ENCODE measurements around the gene FLOT1.
"Not testable (repeated sequence)": the region's sequence is repeated elsewhere in the genome, so short reads cannot be mapped to it uniquely, and the experiment has no call there.

Gene FLOT1

GRCh38 chr6:30723159-30723842 lies 19.2 kb downstream of the FLOT1 start:
- not testable (repeated sequence) for DNase-seq (ENCODE audit: low read depth in 3 of 3)

DNA sequence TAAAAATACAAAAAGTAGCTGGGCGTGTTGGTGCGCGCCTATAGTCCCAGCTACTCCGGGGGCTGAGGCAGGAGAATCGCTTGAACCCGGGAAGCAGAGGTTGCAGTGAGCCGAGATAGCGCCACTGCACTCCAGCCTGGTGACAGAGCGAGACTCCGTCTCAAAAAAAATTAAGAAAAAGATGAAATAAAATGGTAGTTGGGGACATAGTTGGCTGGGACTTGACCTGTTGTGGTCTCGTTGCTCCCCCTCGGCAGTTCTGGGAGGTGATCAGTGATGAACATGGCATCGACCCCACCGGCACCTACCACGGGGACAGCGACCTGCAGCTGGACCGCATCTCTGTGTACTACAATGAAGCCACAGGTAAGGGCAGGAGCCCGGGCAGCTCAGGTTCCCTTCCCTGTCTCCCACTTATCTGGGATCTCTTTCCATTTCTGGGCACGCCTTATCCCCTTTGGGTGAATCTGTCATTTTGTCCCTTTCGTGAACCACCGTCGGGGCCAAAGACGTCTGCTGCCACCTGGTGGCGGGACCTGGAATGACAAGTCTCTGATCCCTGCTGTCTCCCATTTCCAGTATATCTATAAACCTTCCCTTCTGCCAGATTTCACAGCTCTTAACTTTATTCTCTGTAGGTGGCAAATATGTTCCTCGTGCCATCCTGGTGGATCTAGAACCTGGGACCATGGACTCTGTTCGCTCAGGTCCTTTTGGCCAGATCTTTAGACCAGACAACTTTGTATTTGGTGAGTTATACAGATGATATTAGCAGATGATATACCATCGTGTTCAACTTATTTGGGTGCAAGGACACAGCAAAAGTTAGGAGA lies 20.0 kb downstream of the FLOT1 start:
- DNase-seq (ENCODE audit: low read depth in 3 of 3), result peak; percentile 74 to 78 (median 77)

DNA sequence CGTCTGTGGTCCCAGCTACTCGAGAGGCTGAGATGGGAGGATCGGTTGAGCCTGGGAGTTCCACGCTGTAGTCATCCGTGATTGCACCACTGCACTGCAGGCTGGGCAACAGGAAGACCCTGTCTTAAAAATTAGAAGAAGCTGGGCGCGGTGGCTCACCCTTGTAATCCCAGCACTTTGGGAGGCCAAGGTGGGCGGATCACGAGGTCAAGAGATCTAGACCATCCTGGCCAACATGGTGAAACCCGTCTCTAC lies 20.5 kb downstream of the FLOT1 start:
- DNase-seq (ENCODE audit: low read depth in 3 of 3), result not testable (repeated sequence)

- DNase-seq (ENCODE audit: low read depth in 3 of 3), result peak; percentile 94 to 97 (median 95)
Measured at GRCh38 chr6:30721198-30722024, 21.1 kb downstream of the FLOT1 start.

DNA sequence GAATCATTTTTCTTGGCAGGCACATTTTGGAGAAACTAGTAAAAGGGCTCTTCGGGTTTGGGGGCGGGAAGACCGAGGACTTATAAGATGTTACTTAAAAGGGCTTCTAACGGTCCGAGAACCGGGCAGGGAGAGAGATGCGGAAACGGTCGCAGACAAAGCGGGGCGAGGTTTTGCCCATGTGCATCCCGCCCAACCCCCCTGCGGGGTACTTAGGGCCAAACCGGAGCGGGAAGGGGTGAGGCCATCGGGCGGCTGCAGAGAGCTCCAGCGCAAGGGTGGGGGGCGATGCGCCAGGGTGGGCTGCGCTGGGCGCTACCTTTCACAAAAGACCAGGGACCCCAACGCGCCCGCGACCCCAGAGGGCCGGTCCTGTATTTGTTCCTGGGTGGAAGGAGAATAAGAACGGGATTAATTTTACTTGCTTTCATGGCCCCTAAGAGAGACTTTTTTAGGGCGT lies 21.7 kb downstream of the FLOT1 start:
- peak in 2 of 3 experiments; percentile 48 to 55 for DNase-seq (ENCODE audit: low read depth in 3 of 3)

GRCh38 chr6:30719791-30720737 lies 22.4 kb downstream of the FLOT1 start, which contains the start of gene TUBB:
Gene TUBB (plus strand): TSS chr6:30720352. CDS start chr6:30720507, 155 bp downstream.
- peak; percentile 84 to 90 (median 84) for DNase-seq (ENCODE audit: low read depth in 3 of 3)

DNA sequence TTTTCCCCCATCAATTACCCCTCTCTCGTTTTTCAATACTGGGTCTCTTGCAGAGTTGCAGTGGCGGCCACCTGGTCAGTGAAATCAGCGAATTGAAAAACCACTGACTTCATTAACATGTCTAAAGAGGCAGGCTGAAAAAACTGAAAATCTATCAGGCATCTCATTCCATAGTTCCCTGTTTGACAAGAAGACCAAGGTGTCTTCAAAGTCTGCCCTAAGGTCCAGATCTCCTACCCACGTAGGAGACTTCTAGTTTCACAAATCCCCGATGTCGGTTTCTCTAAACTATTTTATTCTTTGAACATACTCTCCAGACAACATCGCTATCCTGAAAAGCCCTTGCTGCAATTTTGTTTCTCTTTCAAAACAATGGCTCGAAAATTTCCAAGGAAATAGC lies 23.1 kb downstream of the FLOT1 start:
- DNase-seq (ENCODE audit: low read depth in 3 of 3), result no peak

GRCh38 chr6:30717845-30718720 lies 24.4 kb downstream of the FLOT1 start:
- not testable (repeated sequence) for DNase-seq (ENCODE audit: low read depth in 3 of 3)

DNA sequence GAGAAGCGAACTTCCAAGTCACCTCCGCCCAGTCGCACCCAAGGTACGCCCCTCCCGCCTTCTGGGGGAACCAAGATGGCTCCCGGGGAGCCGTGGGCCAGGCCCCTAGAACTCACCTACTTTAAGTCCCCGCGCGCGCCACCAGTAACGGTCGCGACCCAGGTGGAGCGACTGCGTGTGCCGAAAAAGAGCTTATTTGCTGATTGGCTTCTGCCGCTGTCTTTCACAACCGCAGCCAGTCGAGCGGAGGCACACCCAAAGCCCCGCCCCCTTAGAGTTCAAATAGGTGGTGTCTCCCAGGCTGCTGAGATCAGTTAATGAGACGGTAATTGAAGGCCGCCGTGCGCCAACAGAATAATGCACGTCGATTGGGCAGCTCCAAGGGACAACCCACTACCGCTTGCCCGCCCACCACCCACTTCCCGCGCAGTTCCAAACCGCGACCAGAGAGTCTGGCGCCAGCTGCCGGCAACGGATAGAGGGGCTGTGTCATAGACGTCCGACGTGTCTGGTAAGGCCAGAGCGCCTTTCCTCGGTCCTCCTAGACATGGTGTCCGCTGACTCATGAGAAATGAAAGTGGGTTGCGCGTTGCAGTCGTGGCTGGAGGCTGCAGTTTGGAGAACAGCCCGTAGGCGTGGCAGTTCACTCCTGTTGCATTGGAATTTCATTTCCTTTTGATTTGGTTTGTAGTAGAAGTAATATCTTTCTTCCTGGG lies 25.2 kb downstream of the FLOT1 start, which contains the start of gene MDC1:
TSS of gene MDC1 (minus strand) at position 153 of the 716 bp plus-strand sequence. CDS start 2,106 bp downstream, outside the sequence.
- peak; percentile 93 to 99 (median 98) for DNase-seq (ENCODE audit: low read depth in 3 of 3)

GRCh38 chr6:30716879-30717128 lies 25.7 kb downstream of the FLOT1 start:
- no peak for DNase-seq (ENCODE audit: low read depth in 3 of 3)

GRCh38 chr6:30714263-30714662 lies 28.2 kb downstream of the FLOT1 start:
- no peak for DNase-seq (ENCODE audit: low read depth in 3 of 3)

DNA sequence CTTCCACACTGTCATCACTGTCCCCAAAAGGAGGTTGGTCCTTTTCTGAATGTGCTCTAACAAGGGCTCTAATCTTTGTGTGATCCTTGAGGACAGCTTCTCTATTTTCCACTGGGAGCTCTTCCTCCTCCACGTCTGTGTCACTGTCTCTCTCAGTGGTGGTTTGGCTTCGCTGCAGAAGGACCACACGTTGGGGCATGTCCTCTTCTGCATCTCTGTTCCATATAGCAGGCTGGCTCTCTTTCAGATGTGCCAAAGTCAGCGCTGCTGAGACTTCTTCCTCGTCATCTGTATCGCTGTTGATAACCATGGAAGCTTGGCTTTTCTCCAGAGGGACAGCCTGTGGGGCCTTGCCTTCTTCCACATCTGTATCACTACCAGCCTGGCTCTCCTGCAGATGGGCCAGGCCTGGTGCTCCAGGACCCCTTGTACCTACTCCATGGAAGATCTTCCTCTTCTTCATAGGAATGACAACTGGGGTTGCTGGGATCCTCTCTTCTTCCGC lies 30.0 kb downstream of the FLOT1 start:
- no peak for DNase-seq (ENCODE audit: low read depth in 3 of 3)

- DNase-seq (ENCODE audit: low read depth in 3 of 3), result no peak
Measured at GRCh38 chr6:30711758-30712380, 30.6 kb downstream of the FLOT1 start.

- DNase-seq (ENCODE audit: low read depth in 3 of 3), result no peak
Measured at GRCh38 chr6:30709101-30709868, 33.2 kb downstream of the FLOT1 start.

DNA sequence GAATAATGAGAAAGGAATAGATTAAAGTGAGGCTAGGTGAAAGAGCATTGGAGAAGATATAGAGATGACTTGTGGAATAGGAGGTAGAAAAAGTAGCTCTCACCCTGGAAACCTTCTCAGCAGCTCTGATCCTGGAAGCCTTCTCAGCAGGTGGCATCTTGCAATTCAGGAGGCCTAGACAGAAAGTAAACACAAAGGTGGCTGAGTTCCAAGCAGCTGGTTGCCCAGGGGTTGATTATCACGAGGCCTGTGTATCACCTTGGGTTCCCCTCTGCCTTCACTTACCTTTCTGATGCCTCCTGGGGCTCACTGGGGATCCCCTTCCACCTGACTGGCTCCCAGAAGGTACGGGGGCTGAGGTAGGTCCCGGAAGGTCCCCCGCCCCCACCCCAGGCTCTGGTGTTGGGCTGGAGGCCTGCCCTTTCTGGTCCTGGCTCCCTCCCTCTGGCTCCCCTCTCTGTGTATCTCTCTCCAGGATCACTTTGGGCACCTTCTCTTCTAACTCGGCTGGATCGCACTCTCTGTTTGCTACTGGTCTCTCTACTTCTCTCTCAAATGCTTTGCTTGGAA lies 35.1 kb downstream of the FLOT1 start:
- DNase-seq (ENCODE audit: low read depth in 3 of 3), result no peak

GRCh38 chr6:30705620-30706019 lies 36.9 kb downstream of the FLOT1 start:
- DNase-seq (ENCODE audit: low read depth in 3 of 3), result no peak

DNA sequence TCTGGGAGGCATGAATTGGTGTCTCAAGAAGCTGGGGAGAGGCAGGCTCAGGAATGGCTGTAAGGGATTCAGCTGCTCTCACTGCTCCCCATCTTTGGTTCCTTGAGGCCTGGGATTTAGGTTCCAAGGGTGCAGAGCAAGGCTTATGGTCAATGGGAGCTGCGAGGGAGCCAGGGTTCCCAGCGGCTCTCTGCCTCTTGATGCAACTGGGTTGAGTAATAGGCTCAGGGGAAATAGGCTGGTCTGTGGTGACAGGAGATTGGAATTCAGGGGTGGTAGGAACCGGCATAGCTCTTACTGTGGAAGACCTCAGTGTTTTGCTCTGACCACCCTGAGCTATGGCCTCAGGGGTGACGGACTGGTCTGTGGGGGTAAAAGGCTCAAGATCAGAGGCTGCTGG lies 38.7 kb downstream of the FLOT1 start:
- DNase-seq (ENCODE audit: low read depth in 3 of 3), result no peak

DNA sequence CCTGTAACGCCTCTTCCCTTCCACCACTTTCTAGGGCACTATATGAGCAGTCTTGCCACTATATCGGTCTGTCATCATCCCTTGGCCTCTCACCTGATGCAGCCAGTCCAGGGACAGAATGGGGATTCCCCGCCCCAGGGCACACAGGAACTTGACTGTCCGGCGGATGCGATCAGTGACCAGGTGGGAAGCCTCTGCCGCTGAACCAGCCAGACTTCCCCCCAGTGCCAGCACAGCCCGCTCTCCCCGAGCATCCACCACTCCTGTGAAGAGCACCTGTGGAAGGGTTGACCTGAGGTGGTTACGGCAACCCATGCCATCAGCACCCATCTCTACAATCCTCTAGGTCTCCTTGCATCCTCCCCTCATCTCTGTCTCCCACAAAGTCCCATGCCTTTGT lies 39.5 kb downstream of the FLOT1 start:
- DNase-seq (ENCODE audit: low read depth in 3 of 3), result no peak

All from stimulated activated CD4-positive, alpha-beta T cell treated with anti-CD3 and anti-CD28 coated beads, TNF-alpha, amount 100 ng/mL, for 4 hours (primary cell).